Measurements from ENCODE around the gene PEX11G.
"Not testable (repeated sequence)": the region's sequence is repeated elsewhere in the genome, so short reads cannot be mapped to it uniquely, and the experiment has no call there.

PEX11G gene

DNA sequence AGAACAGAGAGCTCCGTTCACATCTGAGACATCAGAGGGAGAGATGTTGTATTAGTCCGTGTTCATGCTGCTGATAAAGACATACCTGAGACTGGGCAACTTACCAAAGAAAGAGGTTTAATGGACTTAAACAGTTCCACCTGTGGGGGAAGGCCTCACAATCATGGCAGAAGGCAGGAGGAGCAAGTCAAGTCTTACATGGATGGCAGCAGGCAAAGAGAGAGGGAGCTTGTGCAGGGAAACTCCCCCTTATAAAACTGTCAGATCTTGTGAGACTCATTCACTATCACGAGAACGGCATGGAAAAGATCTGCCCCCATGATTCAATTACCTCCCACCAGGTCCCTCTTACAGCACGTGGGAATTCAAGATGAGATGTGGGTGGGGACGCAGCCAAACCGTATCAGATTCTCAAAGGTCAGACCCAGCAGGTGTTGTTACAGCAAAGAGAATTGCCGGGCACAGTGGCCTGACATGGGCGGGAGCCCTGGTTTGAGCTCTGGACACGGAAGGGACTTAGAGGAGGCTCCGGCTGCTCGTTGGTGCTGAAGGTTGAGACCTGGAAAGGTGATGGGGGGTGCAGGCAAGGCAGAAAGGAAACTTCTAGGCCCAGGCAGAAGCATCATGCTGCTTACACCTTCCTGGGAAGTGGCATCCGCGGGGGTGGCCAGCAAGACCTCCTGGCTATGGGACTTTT lies 33.1 kb downstream of the PEX11G start:
- Histone ChIP-seq H3K36me3 (ENCODE audit: insufficient read depth, low read depth, low read length) (peaks cover 76% of the 10 kb centered on the region), H3K4me1 (ENCODE audit: insufficient read depth, low read length) (no peaks in the 10 kb centered on the region), H3K9ac (ENCODE audit: low read depth, low read length) (no peak overlapping the region), H3K4me3 (ENCODE audit: low read length) (no peak overlapping the region), H3K27ac (ENCODE audit: low read length) (no peak overlapping the region), H3K9me3 (ENCODE audit: insufficient read depth, low read depth, low read length) (peaks cover 11% of the 10 kb centered on the region), H3K27me3 (ENCODE audit: insufficient read depth, low read length) (no peaks in the 10 kb centered on the region)

DNA sequence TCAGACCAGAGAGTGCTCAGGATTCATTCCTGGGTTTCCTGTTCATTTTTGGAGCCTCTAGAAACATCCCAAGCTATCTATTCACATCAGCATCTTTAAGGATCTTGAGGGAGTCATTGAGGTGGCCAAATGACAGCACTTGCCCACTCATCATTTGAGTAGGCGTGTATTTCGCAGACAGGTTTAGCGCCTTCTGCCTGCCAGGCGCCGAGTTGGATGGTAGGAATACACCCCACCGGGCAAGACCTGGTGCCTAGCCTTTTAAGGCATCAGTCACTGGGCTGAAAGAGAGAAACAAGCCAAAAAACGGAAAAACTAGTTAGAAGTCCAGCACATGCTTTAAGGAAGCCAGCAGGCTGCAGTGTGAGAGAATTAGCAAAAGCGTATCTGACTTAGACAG lies 33.8 kb downstream of the PEX11G start:
- no peak overlapping the region for H3K4me3 ChIP-seq (ENCODE audit: low read length)
- peaks cover 18% of the 10 kb centered on the region for H3K9me3 ChIP-seq (ENCODE audit: insufficient read depth, low read depth, low read length)
- no peak overlapping the region for H3K27ac ChIP-seq (ENCODE audit: low read length)
- no peak overlapping the region for H3K9ac ChIP-seq (ENCODE audit: low read depth, low read length)
- H3K36me3 ChIP-seq (ENCODE audit: insufficient read depth, low read depth, low read length): peaks cover 74% of the 10 kb centered on the region
- H3K4me1 ChIP-seq (ENCODE audit: insufficient read depth, low read length): no peaks in the 10 kb centered on the region
- H3K27me3 ChIP-seq (ENCODE audit: insufficient read depth, low read length): no peaks in the 10 kb centered on the region

DNA sequence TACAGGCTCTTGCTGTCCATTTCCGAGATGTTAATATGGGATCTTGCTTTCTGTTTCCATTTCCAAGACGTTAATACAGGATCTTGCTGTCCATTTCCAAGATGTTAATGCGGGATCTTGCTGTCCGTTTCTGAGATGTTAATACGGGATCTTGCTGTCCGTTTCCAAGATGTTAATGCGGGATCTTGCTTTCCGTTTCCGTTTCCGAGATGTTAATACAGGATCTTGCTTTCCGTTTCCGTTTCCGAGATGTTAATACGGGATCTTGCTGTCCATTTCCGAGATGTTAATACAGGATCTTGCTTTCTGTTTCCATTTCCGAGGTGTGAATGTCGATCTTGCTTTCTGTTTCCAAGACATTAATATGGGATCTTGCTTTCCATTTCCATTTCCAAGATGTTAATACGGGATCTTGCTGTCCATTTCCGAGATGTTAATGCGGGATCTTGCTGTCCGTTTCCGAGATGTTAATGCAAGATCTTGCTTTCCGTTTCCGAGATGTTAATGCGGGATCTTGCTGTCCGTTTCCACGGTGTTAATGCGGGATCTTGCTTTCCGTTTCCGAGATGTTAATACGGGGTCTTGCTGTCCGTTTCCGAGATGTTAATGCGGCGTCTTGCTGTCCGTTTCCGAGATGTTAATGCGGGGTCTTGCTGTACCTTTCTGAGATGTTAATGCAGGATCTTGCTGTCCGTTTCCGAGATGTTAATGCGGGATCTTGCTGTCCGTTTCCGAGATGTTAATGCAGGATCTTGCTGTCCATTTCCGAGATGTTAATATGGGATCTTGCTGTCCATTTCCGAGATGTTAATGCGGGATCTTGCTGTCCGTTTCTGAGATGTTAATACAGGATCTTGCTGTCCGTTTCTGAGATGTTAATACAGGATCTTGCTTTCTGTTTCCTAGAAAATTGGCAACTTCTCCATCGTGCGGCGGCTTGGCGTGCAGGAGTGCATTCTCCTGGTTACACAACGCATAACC lies 38.3 kb downstream of the PEX11G start:
- Histone ChIP-seq H3K27ac (ENCODE audit: low read length) (no peak overlapping the region), H3K4me1 (ENCODE audit: insufficient read depth, low read length) (no peaks in the 10 kb centered on the region), H3K4me3 (ENCODE audit: low read length) (0 out of 2 replicates have a peak overlapping the region, but pooled peaks have one; percentile 0), H3K9me3 (ENCODE audit: insufficient read depth, low read depth, low read length) (peaks cover 20% of the 10 kb centered on the region), H3K36me3 (ENCODE audit: insufficient read depth, low read depth, low read length) (peaks cover 69% of the 10 kb centered on the region), H3K9ac (ENCODE audit: low read depth, low read length) (no peak overlapping the region), H3K27me3 (ENCODE audit: insufficient read depth, low read length) (no peaks in the 10 kb centered on the region)

DNA sequence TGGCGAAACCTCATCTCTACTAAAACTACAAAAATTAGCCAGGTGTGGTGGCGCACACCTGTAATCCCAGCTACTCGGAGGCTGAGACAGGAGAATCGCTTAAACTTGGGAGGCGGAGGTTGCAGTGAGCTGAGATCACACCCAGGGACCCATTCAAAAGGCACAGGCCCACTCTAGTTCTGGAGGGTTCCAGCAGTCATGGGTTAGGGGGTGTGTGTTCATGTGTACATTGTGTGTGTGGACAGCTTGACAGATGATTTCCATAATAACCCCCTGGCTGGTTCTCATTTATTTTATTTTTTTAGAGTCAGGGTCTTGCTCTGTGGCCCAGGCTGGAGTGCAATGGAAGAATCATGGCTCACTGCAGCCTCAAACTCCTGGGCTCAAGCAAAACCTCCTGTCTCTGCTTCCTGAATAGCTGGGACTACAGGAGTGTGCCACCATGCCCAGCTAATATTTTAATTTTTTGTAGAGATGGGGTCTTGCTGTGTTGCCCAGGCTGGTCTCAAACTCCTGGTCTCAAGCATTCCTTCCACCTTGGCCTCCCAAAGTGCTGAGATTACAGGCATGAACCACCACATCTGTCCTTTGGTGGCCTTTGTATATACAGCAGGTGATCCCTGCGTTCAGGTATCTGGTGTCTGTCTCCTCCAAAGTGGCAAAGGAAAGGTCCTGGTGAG lies 39.3 kb downstream of the PEX11G start:
- H3K27me3 ChIP-seq (ENCODE audit: insufficient read depth, low read length); H3K9ac ChIP-seq (ENCODE audit: low read depth, low read length); H3K27ac ChIP-seq (ENCODE audit: low read length); H3K4me1 ChIP-seq (ENCODE audit: insufficient read depth, low read length); H3K4me3 ChIP-seq (ENCODE audit: low read length): not testable (repeated sequence)
- Histone ChIP-seq H3K9me3 (ENCODE audit: insufficient read depth, low read depth, low read length) (peaks cover 20% of the 10 kb centered on the region), H3K36me3 (ENCODE audit: insufficient read depth, low read depth, low read length) (peaks cover 72% of the 10 kb centered on the region)

DNA sequence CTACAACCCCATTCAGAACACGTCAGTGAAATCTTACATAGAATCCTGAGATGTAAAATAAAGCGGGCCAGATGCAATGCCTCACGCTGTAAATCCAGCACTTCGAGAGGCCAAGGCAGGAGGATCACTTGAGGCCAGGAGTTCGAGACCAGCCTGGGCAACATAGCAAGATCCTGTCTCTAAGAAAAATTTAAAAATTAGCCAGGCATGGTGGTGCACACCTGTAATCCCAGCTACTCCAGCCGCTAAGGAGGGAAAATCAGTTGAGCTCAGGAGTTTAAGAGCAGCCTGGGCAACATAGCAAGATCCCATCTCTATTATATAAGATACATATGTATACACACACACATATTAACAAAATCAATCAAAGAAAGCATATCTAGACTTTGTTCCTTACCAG lies 41.2 kb downstream of the PEX11G start:
- no peak overlapping the region for H3K27ac ChIP-seq (ENCODE audit: low read length)
- peaks cover 68% of the 10 kb centered on the region for H3K36me3 ChIP-seq (ENCODE audit: insufficient read depth, low read depth, low read length)
- H3K27me3 ChIP-seq (ENCODE audit: insufficient read depth, low read length): no peaks in the 10 kb centered on the region

DNA sequence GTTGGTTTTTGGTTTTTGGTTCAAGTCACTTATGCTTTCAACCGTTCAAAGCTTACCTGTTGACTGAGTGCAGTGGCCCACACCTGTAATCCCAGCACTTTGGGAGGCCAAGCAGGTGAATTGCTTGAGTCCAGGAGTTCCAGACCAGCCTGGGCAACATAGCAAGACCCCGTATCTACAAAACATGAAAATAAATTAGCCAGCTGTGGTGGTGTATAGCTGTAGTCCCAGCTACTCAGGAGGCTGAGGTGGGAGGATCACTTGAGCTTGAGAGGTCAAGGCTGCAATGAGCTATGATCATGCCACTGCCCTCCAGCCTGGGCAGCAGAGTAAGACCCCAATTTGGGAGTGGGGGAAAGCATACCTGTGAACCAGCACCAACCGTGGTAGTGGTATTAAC lies 43.7 kb downstream of the PEX11G start:
- Histone ChIP-seq H3K9ac (ENCODE audit: low read depth, low read length) (no peak overlapping the region), H3K9me3 (ENCODE audit: insufficient read depth, low read depth, low read length) (peaks cover 4% of the 10 kb centered on the region), H3K27ac (ENCODE audit: low read length) (no peak overlapping the region), H3K4me3 (ENCODE audit: low read length) (no peak overlapping the region), H3K4me1 (ENCODE audit: insufficient read depth, low read length) (no peaks in the 10 kb centered on the region), H3K27me3 (ENCODE audit: insufficient read depth, low read length) (no peaks in the 10 kb centered on the region), H3K36me3 (ENCODE audit: insufficient read depth, low read depth, low read length) (peaks cover 80% of the 10 kb centered on the region)

More for the DNA sequence above, 41.2 kb downstream of the PEX11G start:
- Histone ChIP-seq H3K9me3 (ENCODE audit: insufficient read depth, low read depth, low read length) (peaks cover 13% of the 10 kb centered on the region), H3K9ac (ENCODE audit: low read depth, low read length) (no peak overlapping the region), H3K4me3 (ENCODE audit: low read length) (no peak overlapping the region), H3K4me1 (ENCODE audit: insufficient read depth, low read length) (no peaks in the 10 kb centered on the region)

DNA sequence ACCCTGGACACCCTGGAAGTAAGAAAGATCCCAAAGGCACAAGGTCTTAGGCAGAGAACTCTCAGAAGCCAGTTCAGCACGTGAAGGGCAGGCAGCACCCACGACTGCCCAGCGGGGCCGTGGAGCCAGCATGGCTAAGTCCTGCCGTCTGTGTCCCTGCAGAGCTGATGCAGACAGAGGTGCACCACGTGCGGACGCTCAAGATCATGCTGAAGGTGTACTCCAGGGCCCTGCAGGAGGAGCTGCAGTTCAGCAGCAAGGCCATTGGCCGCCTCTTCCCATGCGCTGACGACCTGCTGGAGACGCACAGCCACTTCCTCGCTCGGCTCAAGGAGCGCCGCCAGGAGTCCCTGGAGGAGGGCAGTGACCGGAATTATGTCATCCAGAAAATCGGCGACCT lies 44.8 kb downstream of the PEX11G start:
- no peak overlapping the region for H3K27ac ChIP-seq (ENCODE audit: low read length)
- no peaks in the 10 kb centered on the region for H3K4me1 ChIP-seq (ENCODE audit: insufficient read depth, low read length)
- no peaks in the 10 kb centered on the region for H3K9me3 ChIP-seq (ENCODE audit: insufficient read depth, low read depth, low read length)
- H3K9ac ChIP-seq (ENCODE audit: low read depth, low read length): no peak overlapping the region
- no peaks in the 10 kb centered on the region for H3K27me3 ChIP-seq (ENCODE audit: insufficient read depth, low read length)
- H3K4me3 ChIP-seq (ENCODE audit: low read length): no peak overlapping the region
- H3K36me3 ChIP-seq (ENCODE audit: insufficient read depth, low read depth, low read length): peaks cover 70% of the 10 kb centered on the region

DNA sequence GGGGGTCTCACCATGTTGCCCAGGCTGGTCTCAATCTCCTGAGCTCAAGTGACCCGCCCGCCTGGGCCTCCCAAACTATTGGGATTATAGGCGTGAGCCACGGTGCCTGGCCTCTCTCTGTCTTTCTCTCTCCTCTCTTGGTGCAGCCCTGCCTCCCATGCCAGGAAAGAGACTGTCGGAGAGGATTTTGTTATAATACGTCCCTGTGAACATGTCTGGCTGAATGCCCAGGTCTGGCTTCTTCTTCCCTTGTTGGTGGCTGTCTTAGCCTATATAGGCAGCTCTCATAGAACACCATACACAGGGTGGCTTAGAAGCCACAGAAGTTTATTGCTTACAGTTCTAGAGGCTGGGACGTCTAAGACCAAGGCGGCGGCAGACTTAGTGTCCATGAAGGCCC lies 46.4 kb downstream of the PEX11G start:
- Histone ChIP-seq H3K4me3 (ENCODE audit: low read length) (no peak overlapping the region), H3K36me3 (ENCODE audit: insufficient read depth, low read depth, low read length) (peaks cover 57% of the 10 kb centered on the region), H3K9me3 (ENCODE audit: insufficient read depth, low read depth, low read length) (no peaks in the 10 kb centered on the region), H3K27ac (ENCODE audit: low read length) (no peak overlapping the region), H3K9ac (ENCODE audit: low read depth, low read length) (no peak overlapping the region), H3K4me1 (ENCODE audit: insufficient read depth, low read length) (no peaks in the 10 kb centered on the region), H3K27me3 (ENCODE audit: insufficient read depth, low read length) (no peaks in the 10 kb centered on the region)

DNA sequence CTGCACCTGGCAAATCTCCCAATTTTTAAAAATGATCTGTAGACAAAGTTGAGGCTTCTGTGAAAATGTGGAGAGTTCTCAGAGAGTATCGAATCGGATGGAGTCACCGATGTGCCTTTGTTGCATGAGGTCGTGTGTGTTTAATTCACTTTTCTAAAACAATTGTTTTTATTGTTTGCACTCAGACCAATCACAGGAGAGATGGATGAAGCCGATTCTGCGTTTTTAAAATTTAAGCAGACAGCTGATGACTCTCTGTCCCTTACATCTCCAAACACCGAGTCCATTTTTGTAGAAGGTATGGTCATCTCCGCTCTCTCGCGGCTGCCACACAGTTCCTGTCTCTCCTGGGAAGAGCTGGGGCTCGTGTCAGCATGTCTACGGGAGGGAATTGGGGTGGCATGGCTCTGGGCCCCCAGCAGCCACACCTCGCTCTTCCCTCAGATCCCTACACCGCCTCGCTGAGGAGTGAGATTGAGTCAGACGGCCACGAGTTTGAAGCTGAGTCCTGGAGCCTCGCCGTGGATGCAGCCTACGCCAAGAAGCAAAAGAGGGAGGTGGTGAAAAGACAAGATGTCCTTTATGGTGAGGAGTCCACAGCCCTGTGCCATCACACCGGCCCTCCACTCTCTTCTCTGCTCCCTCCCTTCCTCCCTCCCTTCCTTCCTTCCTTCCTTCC lies 47.2 kb downstream of the PEX11G start:
- Histone ChIP-seq H3K27ac (ENCODE audit: low read length) (no peak overlapping the region), H3K27me3 (ENCODE audit: insufficient read depth, low read length) (no peaks in the 10 kb centered on the region), H3K36me3 (ENCODE audit: insufficient read depth, low read depth, low read length) (peaks cover 50% of the 10 kb centered on the region), H3K9ac (ENCODE audit: low read depth, low read length) (no peak overlapping the region), H3K9me3 (ENCODE audit: insufficient read depth, low read depth, low read length) (no peaks in the 10 kb centered on the region), H3K4me1 (ENCODE audit: insufficient read depth, low read length) (no peaks in the 10 kb centered on the region), H3K4me3 (ENCODE audit: low read length) (no peak overlapping the region)

DNA sequence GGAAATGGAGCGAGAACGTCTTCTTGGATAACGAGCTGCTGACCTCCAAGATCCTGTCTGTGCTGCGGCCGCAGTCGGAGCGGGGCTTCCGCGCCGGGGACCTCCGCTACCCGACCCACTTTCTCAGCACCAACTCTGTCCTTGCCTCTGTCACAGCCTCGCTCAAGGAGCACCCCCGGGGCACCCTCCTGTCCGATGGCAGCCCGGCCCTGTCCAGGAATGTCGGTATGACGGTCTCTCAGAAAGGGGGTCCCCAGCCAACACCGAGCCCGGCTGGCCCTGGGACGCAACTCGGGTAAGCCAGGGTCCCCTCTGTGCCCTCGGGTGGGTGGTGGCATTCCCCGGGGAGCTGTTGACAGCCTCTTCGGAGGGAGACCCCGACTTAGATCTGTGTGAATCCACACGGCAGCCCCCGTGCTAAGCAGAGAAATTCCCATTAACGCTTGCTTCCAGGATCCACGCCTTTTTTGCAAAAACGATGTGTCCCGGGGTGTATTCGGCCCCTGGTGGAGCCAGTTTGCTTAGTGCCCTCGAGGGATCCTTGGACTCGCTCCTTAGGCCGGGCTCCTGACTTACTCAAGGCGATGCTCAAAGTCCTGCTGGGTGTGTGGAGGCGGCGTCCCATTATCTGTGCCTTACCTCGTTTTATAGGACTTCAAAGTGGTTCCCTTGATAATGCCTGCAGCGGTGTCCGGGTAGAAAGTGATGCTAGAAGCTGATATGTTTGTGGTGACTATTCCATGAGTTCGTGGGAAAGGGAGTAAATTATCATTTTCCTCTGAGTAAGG lies 48.5 kb downstream of the PEX11G start:
- no peaks in the 10 kb centered on the region for H3K4me1 ChIP-seq (ENCODE audit: insufficient read depth, low read length)
- no peaks in the 10 kb centered on the region for H3K27me3 ChIP-seq (ENCODE audit: insufficient read depth, low read length)
- H3K4me3 ChIP-seq (ENCODE audit: low read length): no peak overlapping the region
- H3K36me3 ChIP-seq (ENCODE audit: insufficient read depth, low read depth, low read length): peaks cover 43% of the 10 kb centered on the region
- H3K9me3 ChIP-seq (ENCODE audit: insufficient read depth, low read depth, low read length): no peaks in the 10 kb centered on the region
- no peak overlapping the region for H3K27ac ChIP-seq (ENCODE audit: low read length)
- H3K9ac ChIP-seq (ENCODE audit: low read depth, low read length): no peak overlapping the region

Data from iPS-20b (cell line).